ENCODE measurements around the gene SOX8.

Gene SOX8

DNA sequence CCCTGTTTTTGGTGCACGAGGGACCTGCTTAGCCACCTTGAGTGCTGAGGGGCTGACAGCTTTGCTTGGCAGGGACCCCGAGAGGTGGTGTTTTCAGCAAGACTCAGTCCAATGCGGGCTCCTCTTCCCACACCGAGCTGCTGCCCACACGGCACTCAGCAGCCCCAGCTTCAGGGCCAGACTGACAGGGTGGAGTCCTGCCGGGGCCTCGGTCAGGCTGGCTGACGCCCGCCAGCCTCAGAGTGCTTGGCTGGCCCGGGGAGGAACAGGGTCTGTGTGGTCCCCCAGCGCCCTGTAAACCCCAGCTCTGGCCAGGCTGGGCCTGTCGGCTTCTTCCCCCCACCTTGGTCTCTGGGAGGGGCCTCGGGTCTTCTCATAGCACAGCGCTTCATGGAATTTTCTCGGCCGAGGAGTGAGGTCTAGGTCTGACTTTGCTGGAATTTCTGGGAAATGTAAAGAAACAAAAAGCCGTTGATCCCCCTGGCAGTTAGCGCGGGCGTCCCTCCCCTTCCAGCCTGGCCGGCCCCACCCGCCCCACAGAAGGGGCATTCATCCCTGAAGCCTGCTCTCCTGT is 2.6 kb downstream of the SOX8 start:
- no peak overlapping the region for H3K27ac ChIP-seq
- TF ChIP-seq, protein P1, sequence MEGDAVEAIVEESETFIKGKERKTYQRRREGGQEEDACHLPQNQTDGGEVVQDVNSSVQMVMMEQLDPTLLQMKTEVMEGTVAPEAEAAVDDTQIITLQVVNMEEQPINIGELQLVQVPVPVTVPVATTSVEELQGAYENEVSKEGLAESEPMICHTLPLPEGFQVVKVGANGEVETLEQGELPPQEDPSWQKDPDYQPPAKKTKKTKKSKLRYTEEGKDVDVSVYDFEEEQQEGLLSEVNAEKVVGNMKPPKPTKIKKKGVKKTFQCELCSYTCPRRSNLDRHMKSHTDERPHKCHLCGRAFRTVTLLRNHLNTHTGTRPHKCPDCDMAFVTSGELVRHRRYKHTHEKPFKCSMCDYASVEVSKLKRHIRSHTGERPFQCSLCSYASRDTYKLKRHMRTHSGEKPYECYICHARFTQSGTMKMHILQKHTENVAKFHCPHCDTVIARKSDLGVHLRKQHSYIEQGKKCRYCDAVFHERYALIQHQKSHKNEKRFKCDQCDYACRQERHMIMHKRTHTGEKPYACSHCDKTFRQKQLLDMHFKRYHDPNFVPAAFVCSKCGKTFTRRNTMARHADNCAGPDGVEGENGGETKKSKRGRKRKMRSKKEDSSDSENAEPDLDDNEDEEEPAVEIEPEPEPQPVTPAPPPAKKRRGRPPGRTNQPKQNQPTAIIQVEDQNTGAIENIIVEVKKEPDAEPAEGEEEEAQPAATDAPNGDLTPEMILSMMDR (IDR thresholded peaks at IDR 0.05), result no peak
- no peak for TF ChIP-seq ZFX (IDR thresholded peaks at IDR 0.05; ENCODE audit: borderline replicate concordance)

DNA sequence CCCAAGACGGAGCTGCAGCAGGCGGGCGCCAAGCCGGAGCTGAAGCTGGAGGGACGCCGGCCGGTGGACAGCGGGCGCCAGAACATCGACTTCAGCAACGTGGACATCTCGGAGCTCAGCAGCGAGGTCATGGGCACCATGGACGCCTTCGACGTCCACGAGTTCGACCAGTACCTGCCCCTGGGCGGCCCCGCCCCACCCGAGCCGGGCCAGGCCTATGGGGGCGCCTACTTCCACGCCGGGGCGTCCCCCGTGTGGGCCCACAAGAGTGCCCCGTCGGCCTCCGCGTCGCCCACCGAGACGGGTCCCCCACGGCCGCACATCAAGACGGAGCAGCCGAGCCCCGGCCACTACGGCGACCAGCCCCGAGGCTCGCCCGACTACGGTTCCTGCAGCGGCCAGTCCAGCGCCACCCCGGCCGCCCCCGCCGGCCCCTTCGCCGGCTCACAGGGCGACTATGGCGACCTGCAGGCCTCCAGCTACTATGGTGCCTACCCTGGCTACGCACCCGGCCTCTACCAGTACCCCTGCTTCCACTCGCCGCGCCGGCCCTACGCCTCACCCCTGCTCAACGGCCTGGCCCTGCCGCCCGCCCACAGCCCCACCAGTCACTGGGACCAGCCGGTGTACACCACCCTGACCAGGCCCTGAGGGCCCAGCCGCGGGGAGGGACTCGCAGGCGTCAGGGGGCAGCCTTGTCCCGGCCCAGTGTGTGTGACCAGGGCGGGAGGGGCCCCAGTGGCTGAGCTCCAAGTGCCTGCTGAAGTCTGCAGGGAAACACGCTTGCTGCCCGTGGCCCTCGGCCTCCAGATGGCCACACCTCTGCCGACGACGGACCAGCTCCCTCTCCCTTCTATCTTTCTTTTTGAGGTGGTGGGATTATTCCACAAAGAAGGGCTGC is 3.4 kb downstream of the SOX8 start:
- TF ChIP-seq ZFX (IDR thresholded peaks at IDR 0.05; ENCODE audit: borderline replicate concordance), result no peak
- TF ChIP-seq, protein P1 (IDR thresholded peaks at IDR 0.05), result no peak

DNA sequence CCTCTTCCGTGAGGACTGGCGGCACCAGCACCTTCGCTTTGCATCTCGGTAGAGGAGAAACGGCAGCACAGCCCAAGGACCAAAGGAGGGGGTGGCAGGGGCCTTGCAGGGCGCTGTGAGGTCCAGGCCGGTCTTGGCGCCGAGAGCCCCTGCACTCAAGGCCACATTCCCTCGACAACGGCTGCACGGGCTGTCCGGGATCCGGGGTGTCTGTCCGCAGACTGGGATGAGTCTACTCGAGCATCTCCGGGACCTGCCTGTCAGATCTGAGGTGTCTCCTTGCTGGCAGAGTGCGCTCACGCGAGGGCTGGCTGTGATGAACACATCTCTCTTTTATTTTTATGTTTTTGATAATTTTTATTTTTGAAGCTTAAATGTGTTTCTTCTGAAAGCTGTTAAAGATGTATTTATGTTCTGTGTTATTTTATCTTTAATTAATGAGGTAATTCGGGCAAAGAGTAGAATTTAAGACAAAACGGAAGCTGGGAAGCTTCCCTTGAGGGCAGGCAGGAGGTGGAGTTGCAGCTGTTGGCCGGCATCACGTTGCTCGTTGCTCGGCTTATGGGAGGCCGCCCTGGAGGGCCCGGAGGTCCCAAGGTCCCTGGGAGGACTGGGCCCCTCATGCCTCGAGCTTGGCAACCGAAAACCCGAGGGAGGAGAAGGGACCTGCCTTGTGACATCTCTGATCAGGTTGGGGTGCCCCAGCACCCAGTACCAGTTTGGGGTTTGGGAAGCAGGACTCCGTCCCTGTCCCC is 4.3 kb downstream of the SOX8 start:
- H3K27ac ChIP-seq, result no peak overlapping the region
- TF ChIP-seq, protein P1 (IDR thresholded peaks at IDR 0.05), result no peak
- no peak for TF ChIP-seq ZFX (IDR thresholded peaks at IDR 0.05; ENCODE audit: borderline replicate concordance)

More for the DNA sequence above, 3.4 kb downstream of the SOX8 start:
- H3K27ac ChIP-seq, result no peak overlapping the region

DNA sequence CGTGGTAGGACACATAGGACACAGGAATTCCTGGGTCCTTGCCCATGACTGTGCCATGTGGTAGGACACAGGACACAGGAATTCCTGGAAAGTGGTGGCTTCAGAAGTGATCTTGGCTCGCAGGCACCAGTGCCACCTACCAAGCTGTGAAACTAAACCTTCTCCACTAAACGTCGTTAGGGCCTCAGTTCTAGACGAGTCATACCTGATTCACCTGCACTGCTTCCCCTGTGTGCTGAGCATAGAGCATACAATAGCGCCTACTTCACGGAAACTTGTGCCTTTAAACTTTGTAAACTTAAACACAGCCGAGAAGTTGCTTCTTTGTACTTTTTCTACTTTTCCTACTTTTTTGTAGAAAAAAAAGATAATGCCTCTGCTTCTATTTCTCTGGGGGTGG is 4.8 kb downstream of the SOX8 start:
- TF ChIP-seq, protein P1 (IDR thresholded peaks at IDR 0.05), result no peak
- no peak for TF ChIP-seq ZFX (IDR thresholded peaks at IDR 0.05; ENCODE audit: borderline replicate concordance)
- H3K27ac ChIP-seq, result no peak overlapping the region

DNA sequence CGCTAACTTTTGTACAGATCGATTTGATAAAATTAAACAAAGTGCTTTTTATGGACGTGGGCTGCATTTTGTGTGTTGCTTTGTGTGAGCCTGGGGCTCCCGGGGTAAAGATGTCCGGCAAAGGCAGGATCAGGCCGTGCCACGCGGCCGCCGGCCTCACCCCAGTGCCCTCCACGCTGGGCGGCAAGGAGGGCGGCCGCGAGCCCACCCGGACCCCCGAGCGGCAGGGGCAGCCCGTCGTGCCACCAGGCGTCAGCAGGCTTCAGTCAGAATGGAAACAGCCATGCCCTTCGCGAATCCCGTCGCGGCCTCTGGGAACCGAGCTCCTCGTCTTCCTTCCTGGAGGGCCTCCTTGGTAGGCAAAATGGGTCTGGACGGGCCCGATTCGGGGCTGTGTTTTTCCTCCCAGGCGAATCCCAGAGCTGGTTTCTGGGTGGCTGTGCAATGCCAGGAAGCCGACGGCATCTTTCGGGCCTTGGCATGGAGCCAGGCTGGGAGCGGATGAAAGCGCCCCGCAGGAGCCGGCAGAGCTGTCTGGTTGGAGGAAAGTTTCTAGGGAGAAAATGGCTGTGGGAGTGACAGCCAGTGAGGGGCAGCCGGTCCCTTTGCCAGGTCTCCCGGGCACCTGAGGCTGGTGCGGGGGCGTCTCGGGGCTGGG is 5.5 kb downstream of the SOX8 start:
- H3K27ac ChIP-seq, result no peak overlapping the region
- no peak for TF ChIP-seq ZFX (IDR thresholded peaks at IDR 0.05; ENCODE audit: borderline replicate concordance)

DNA sequence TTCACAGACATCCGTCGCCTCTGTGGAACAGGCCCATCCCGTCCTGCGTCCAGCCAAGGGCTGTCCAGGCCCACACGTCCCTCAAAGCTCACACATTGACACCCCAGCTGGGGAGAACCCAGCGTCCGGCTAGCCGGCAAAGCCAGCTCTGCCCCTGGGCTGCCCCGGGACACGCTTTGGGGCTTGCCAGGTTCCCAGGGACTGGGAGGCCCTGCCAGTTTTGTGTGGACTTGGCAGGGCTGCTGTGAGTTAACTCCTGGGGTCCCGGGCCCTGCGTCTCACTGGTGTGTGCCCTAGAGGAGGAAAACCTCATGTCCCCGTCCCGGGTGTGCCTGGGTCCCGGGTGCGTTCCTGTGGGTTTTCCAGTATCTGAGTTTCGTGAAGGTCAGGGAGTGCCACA is 6.3 kb downstream of the SOX8 start:
- no peak overlapping the region for H3K27ac ChIP-seq
- TF ChIP-seq, protein P1 (IDR thresholded peaks at IDR 0.05), result no peak
- no peak for TF ChIP-seq ZFX (IDR thresholded peaks at IDR 0.05; ENCODE audit: borderline replicate concordance)

All from 22Rv1 (cell line).